Measurements from ENCODE around the gene GJA4.

Gene GJA4

GRCh38 chr1:34792868-34793727 lies at the start of gene GJA4:
TSS of gene GJA4 (plus strand) at chr1:34792999. CDS start at chr1:34794214, 1,215 bp downstream.
- peak in 1 of 2 experiments; percentile 10 for DNase-seq

GRCh38 chr1:34743775-34744174 lies 49.0 kb upstream of the GJA4 start:
- no peak for DNase-seq

GRCh38 chr1:34744851-34745250 lies 47.9 kb upstream of the GJA4 start:
- DNase-seq = no peak

GRCh38 chr1:34745666-34746065 lies 47.1 kb upstream of the GJA4 start:
- DNase-seq = no peak

- no peak for DNase-seq
Measured at GRCh38 chr1:34746101-34746500, 46.7 kb upstream of the GJA4 start.

- DNase-seq = no peak
Measured at GRCh38 chr1:34746785-34747637, 45.8 kb upstream of the GJA4 start.

GRCh38 chr1:34747638-34747941 lies 45.2 kb upstream of the GJA4 start:
- DNase-seq = no peak

GRCh38 chr1:34749992-34750391 lies 42.8 kb upstream of the GJA4 start:
- DNase-seq = no peak

GRCh38 chr1:34750610-34751009 lies 42.2 kb upstream of the GJA4 start:
- DNase-seq = no peak

- no peak for DNase-seq
Measured at GRCh38 chr1:34753163-34753562, 39.6 kb upstream of the GJA4 start.

GRCh38 chr1:34754964-34755637 lies 37.7 kb upstream of the GJA4 start, which contains the start of gene GJB5:
TSS of gene GJB5 (plus strand) at chr1:34755047. CDS start at chr1:34757331, 2,284 bp downstream.
- peak; percentile 22 to 47 for DNase-seq

GRCh38 chr1:34755961-34756360 lies 36.8 kb upstream of the GJA4 start:
- no peak for DNase-seq

GRCh38 chr1:34757386-34757785 lies 35.4 kb upstream of the GJA4 start:
- DNase-seq = no peak

GRCh38 chr1:34758751-34759150 lies 34.0 kb upstream of the GJA4 start:
- DNase-seq = no peak

GRCh38 chr1:34759503-34760357 lies 33.1 kb upstream of the GJA4 start, which contains the start of gene GJB4:
TSS of gene GJB4 (plus strand) at chr1:34759740. CDS start at chr1:34761255, 1,515 bp downstream.
- no peak for DNase-seq

- no peak for DNase-seq
Measured at GRCh38 chr1:34761176-34761761, 31.5 kb upstream of the GJA4 start.

GRCh38 chr1:34761776-34762307 lies 31.0 kb upstream of the GJA4 start:
- DNase-seq = no peak

- no peak for DNase-seq
Measured at GRCh38 chr1:34762474-34763141, 30.2 kb upstream of the GJA4 start.

GRCh38 chr1:34763142-34763781 lies 29.5 kb upstream of the GJA4 start:
- no peak for DNase-seq

GRCh38 chr1:34768856-34769255 lies 23.9 kb upstream of the GJA4 start:
- no peak for DNase-seq

All from NCI-H526 (cell line).